COLO668 (cell line): Measurements from ENCODE around the gene KCNK10.

ENCODE experiments used
- DNase-seq: peaks from one replicate; lab custom pipeline; 2025; ENCODE audit not compliant: unreplicated experiment; lab: John Stamatoyannopoulos, UW

The KCNK10 gene

GRCh38 chr14:88321692-88322503 is 1.2 kb downstream of the KCNK10 start:
- peak; percentile 61 for DNase-seq

GRCh38 chr14:88318406-88318805 is 4.7 kb downstream of the KCNK10 start:
- no peak for DNase-seq

- no peak for DNase-seq
Measured at GRCh38 chr14:88316521-88316920, 6.5 kb downstream of the KCNK10 start.

- DNase-seq = no peak
Measured at GRCh38 chr14:88312257-88312656, 10.8 kb downstream of the KCNK10 start.

- no peak for DNase-seq
Measured at GRCh38 chr14:88311780-88312179, 11.3 kb downstream of the KCNK10 start.

GRCh38 chr14:88310449-88310848 is 12.6 kb downstream of the KCNK10 start:
- DNase-seq = no peak

- no peak for DNase-seq
Measured at GRCh38 chr14:88310021-88310420, 13.0 kb downstream of the KCNK10 start.

GRCh38 chr14:88305528-88306322 is 17.3 kb downstream of the KCNK10 start:
- DNase-seq = no peak

GRCh38 chr14:88303041-88303440 is 20.0 kb downstream of the KCNK10 start:
- DNase-seq = no peak

GRCh38 chr14:88301381-88301780 is 21.7 kb downstream of the KCNK10 start:
- DNase-seq = no peak

GRCh38 chr14:88300817-88301216 is 22.3 kb downstream of the KCNK10 start:
- DNase-seq = no peak

- no peak for DNase-seq
Measured at GRCh38 chr14:88299865-88300530, 23.1 kb downstream of the KCNK10 start.

- DNase-seq = no peak
Measured at GRCh38 chr14:88297306-88297705, 25.8 kb downstream of the KCNK10 start.

GRCh38 chr14:88296351-88296750 is 26.7 kb downstream of the KCNK10 start:
- no peak for DNase-seq

GRCh38 chr14:88289996-88290395 is 33.1 kb downstream of the KCNK10 start:
- no peak for DNase-seq

- DNase-seq = no peak
Measured at GRCh38 chr14:88289234-88289633, 33.8 kb downstream of the KCNK10 start.

GRCh38 chr14:88286309-88286708 is 36.8 kb downstream of the KCNK10 start:
- DNase-seq = no peak

- no peak for DNase-seq
Measured at GRCh38 chr14:88281447-88281846, 41.6 kb downstream of the KCNK10 start.

- no peak for DNase-seq
Measured at GRCh38 chr14:88276923-88277596, 46.0 kb downstream of the KCNK10 start.

GRCh38 chr14:88272390-88273269 is 50.4 kb downstream of the KCNK10 start:
- DNase-seq = no peak
